Measurements from ENCODE around the gene ARHGEF7.
"Not testable (repeated sequence)": the region's sequence is repeated elsewhere in the genome, so short reads cannot be mapped to it uniquely, and the experiment has no call there.

The ARHGEF7 gene, protein sequence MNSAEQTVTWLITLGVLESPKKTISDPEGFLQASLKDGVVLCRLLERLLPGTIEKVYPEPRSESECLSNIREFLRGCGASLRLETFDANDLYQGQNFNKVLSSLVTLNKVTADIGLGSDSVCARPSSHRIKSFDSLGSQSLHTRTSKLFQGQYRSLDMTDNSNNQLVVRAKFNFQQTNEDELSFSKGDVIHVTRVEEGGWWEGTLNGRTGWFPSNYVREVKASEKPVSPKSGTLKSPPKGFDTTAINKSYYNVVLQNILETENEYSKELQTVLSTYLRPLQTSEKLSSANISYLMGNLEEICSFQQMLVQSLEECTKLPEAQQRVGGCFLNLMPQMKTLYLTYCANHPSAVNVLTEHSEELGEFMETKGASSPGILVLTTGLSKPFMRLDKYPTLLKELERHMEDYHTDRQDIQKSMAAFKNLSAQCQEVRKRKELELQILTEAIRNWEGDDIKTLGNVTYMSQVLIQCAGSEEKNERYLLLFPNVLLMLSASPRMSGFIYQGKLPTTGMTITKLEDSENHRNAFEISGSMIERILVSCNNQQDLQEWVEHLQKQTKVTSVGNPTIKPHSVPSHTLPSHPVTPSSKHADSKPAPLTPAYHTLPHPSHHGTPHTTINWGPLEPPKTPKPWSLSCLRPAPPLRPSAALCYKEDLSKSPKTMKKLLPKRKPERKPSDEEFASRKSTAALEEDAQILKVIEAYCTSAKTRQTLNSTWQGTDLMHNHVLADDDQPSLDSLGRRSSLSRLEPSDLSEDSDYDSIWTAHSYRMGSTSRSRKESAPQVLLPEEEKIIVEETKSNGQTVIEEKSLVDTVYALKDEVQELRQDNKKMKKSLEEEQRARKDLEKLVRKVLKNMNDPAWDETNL

GRCh38 chr13:111115061-111115964 is at the start of gene ARHGEF7:
TSS of gene ARHGEF7 (plus strand) at chr13:111115310. CDS start at chr13:111115527, 217 bp downstream.
- DNase-seq (ENCODE audit: low read depth) = no peak

DNA sequence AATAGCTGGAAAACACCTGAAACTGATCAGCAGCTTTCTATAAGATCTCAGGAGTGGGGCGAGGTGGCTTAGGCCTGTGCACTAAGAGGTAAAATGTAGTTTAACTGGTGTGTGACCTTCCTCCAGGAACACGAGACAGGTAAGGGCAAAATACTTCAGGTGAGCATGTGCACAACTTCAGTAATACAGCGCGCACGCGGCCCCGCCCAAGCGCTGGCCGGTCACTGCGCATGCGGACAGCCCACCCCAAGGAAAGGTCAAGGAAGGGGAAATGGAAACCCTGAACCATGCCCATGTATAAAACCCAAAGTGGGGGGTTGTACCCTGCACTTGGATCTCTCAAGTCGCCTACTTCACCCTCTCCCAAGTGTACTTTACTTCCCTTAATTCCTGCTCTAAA is 49.4 kb upstream of the ARHGEF7 start:
- no peak for DNase-seq (ENCODE audit: low read depth)

GRCh38 chr13:111066544-111066943 is 48.6 kb upstream of the ARHGEF7 start:
- no peak for DNase-seq (ENCODE audit: low read depth)

DNA sequence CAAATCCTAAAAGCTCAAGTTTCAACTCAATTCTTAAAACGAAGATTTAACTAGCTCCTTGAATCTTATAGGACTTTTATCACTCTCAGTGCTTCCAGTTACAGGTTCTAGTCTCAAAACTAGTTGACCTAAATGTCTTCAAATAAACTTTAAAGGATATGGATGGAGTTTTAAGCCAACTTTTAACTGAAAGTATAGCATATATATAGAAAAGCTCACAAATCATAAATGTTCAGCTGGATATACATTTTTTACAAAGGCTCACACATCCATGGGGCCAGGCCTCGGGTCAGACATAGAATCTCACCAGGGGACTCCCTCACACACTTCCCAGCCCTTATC is 47.1 kb upstream of the ARHGEF7 start:
- no peak for DNase-seq (ENCODE audit: low read depth)

DNA sequence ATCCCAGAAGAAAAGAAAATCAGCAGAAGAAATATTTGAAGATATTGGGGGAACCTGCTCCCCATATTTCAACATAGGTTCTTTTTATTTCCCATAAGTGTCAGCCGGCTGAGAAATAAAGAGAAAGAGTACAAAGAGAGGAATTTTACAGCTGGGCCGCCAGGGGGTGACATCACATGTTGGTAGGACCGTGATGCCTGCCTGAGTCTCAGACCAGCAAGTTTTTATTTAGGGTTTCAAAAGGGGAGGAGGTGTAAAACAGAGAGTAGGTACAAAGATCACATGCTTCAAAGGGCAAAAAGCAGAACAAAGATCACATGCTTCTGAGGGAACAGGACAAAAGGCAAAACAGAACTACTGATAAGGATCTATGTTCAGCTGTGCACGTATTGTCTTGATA is 44.0 kb upstream of the ARHGEF7 start:
- DNase-seq (ENCODE audit: low read depth) = not testable (repeated sequence)

- DNase-seq (ENCODE audit: low read depth) = not testable (repeated sequence)
Observed at GRCh38 chr13:111071526-111071925, 43.6 kb upstream of the ARHGEF7 start.

DNA sequence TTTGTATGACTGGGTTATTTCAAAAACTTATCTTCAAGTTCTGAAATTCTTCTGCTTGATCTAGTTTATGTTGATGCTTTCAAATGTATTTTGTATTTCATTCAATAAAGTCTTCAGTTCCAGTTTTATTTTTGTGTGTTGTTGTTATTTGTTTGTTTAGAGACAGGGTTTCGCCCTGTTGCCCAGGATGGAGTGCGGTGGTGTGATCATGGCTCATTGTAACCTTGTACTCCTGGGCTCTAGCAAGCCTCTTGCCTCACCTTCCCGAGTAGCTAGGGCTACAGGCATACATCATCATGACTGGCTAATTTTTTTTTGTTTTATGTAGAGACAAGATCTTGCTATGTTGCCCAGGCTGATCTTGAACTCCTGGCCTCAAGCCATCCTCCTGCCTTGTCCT is 40.3 kb upstream of the ARHGEF7 start:
- no peak for DNase-seq (ENCODE audit: low read depth)

GRCh38 chr13:111076155-111077013 is 38.7 kb upstream of the ARHGEF7 start:
- no peak for DNase-seq (ENCODE audit: low read depth)

DNA sequence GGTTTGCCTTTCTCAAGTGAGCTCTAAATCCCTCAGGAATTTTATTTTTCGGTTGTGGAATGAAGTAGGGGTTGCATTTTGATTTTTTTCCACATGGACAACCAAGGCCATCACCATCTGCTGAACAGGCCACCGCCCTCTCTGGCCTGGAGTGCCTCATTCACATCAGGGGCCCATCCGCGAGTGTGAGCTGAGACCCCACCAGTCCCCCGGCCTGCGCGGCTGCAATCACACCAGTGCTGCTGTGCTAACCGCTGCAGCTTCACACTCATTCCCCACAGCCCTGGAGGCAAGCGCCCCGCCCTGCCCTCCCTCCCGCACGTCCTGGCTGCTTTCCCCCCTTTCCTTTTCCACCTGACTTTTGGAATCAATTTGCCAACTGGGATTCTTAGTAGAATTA is 35.7 kb upstream of the ARHGEF7 start:
- no peak for DNase-seq (ENCODE audit: low read depth)

DNA sequence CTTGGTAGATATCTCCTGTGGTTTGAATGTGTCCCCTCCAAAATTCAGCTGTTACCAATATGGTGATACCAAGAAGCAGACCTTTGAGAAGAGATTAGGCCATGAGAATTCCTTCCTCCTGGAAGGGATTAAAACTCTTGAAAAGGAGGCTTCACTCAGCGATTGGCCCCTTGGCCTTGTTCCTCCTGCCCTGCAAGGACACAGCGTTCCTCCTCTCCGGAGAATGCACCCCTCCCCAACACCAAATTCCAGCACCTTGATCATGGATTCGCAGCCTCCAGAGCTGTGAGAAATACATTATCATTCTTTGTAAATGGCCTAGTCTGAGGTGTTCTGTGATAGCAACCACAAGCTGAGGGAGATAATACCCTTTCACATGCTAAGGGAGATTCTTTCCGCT is 34.5 kb upstream of the ARHGEF7 start:
- DNase-seq (ENCODE audit: low read depth) = no peak

GRCh38 chr13:111082240-111082639 is 32.9 kb upstream of the ARHGEF7 start:
- DNase-seq (ENCODE audit: low read depth) = no peak

- DNase-seq (ENCODE audit: low read depth) = not testable (repeated sequence)
Observed at GRCh38 chr13:111082769-111083168, 32.3 kb upstream of the ARHGEF7 start.

DNA sequence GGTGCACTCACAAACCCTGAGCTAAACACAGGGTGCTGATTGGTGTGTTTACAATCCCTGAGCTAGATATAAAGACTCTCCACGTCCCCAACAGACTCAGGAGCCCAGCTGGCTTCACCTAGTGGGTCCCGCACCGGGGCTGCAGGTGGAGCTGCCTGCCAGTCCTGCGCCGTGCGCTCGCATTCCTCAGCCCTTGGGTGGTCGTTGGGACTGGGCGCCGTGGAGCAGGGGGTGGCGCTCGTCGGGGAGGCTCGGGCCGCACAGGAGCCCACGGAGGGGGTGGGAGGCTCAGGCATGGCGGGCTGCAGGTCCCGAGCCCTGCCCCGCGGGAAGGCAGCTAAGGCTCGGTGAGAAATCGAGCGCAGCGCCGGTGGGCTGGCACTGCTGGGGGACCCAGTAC is 31.4 kb upstream of the ARHGEF7 start:
- DNase-seq (ENCODE audit: low read depth) = not testable (repeated sequence)

DNA sequence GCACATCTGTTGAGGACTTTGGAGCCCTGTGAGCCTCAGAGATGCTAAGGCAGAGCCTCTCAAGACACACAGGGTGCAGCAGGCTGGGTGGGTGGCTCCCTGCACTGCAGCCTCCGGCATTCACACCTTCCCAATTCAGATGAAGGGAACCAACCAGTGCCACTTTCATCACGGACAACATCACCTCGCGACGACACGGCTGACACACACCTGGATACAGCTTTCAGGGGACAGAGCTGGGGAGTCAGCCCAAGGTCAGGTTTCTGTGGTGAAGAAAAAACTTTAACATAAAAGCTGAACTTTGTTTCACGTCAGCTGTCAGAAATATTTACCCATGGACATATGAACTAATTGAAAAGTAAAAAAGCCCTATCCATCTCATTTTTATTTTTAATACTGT is 24.9 kb upstream of the ARHGEF7 start:
- no peak for DNase-seq (ENCODE audit: low read depth)

- no peak for DNase-seq (ENCODE audit: low read depth)
Observed at GRCh38 chr13:111092685-111093084, 22.4 kb upstream of the ARHGEF7 start.

- no peak for DNase-seq (ENCODE audit: low read depth)
Observed at GRCh38 chr13:111093136-111093535, 22.0 kb upstream of the ARHGEF7 start.

- no peak for DNase-seq (ENCODE audit: low read depth)
Observed at GRCh38 chr13:111093634-111094033, 21.5 kb upstream of the ARHGEF7 start.

DNA sequence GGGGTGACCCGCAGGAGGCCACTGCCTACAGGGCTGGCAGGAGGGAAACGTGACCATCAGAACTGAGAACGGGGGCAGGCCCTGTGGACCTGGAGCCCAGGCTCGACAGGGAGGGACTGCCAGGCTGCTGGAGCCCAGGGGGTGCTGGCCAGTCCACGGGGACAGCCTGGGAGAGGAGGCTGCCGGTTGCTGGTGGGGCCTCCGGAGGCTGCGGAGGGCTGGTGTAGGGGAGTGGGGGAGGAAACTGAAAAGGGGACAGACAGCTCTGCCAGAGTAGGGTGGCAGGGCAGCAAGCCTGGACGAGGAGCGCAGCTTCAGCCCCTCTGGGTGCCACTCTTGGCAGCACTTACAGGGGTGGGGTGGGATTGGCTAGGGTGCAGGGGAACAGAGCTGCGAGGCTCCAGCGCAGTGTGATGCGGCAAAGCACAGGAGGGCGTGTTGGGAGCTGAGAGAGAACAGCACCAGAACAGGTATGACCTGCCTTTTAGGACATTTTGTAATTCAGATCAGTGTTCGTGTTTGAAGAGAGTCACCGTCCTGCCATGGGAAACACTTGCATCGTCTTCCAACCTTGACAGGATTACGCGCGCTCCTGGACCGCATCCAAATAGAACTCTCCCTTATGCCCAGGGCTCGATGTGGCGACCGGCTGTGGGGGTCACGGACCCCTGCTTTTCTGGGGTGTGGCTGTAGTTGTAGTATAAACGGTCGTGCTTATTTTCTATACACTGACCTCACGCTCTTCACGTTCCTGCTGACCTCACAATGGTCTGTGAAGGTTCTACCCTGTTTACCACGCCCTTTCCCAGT is 19.9 kb upstream of the ARHGEF7 start:
- DNase-seq (ENCODE audit: low read depth) = no peak

DNA sequence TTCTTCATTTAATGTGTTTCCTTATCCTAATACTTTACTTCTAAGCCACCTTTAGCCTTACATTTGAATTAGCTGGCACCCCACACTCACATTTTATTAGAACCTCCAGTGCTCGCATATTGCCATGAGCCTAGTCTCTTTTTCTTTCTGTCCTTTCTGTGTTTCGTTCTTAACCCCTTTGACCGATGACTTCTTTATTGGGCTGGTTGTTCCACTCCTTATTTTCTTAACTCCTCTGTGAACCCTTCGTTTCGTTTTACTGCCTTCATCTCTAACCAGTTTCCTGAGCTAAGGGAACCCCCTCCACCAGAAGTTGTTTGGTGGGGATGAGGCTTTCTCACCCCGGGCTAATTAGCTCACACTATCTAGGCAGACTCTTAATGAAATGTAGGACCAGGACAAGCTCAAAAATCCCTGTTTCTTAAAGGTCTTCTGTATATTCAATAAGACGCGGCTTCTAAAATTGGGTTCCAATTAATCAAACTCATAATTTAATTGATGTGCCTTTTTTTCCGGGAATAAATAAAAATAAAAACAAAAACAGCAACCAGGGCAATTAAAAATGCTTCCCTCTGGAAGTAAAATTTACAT is 19.1 kb upstream of the ARHGEF7 start:
- DNase-seq (ENCODE audit: low read depth) = no peak

DNA sequence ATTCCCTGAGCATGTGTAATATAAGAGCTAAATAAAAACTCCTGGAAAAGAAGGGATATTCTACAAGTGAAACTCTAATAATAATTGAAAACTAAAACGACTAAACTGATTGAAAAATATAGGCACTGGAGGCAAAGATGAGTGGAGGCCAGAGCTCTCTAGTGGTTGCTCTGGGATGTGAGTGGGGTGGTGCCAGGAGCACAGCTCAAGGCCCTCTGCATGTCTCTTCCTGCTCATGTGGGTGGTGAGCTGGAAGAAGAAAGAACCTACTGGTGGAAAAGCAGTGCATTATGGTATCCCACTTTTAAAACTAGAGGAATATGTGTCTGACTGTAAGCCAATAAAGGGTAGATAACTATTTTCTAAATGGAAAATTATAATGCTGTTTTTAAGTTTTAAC is 15.8 kb upstream of the ARHGEF7 start:
- no peak for DNase-seq (ENCODE audit: low read depth)

All from T-helper 22 cell (primary cell).